ENCODE data around the gene SCN1A. TPM values are rescaled to one million over a fixed set of nuclear protein-coding genes. Genes with fewer than 3 reads are reported as not detected.

The SCN1A gene
- total and polyA plus RNA-seq, 10 of the 15 experiments (the other 5 are each of a cell fraction or from before 2014, with no cell fraction given) = not detected

GRCh38 chr2:166157578-166157977 is 29.8 kb upstream of the SCN1A start:
- no peak overlapping the region for H3K9ac ChIP-seq (ENCODE audit: control insufficient read depth, insufficient read depth, low read length)
- H3K27ac ChIP-seq (ENCODE audit: control insufficient read depth, insufficient read depth) = no peak overlapping the region
- BruUV-seq (replicated peaks) = no TSS peak
- ChIA-PET CTCF (no interaction called here), POLR2A (interaction anchor here (0.6 kb wide), 1 partner anchor 1191 kb away, joined by 4 read pairs; no protein-coding TSS in a partner anchor), SMC1A (ENCODE audit: uncharacterized antibody, unreplicated experiment) (no interaction called here), RAD21 (ENCODE audit: unreplicated experiment) (no interaction called here)
- no peak for DNase-seq (ENCODE audit: low read depth, low spot score)
- 0% methylated on average over 2 of the region's 2 CpGs for WGBS (ENCODE audit: insufficient coverage, insufficient replicate concordance, low lambda C conversion rate, missing lambda C conversion rate)
- intact Hi-C loops (cut with micrococcal nuclease; ENCODE audit: unreplicated experiment) (no loop called here), in situ Hi-C loops (cut with MboI) (no loop called here)
- no peaks in the 10 kb centered on the region for H3K4me1 ChIP-seq (ENCODE audit: control insufficient read depth, insufficient read depth, low read length)
- no peaks in the 10 kb centered on the region for H3K9me3 ChIP-seq (replicated peaks; ENCODE audit: control insufficient read depth, insufficient read depth, low read length)
- H3K27me3 ChIP-seq (replicated peaks in 1 of 2; ENCODE audit: control insufficient read depth in 2 of 2, insufficient read depth in 2 of 2, low read length in 1 of 2) = no peaks in the 10 kb centered on the region
- TF ChIP-seq ZBTB40 (IDR thresholded peaks at IDR 0.05; ENCODE audit: borderline replicate concordance) (no peak), MEF2B (IDR thresholded peaks at IDR 0.05; ENCODE audit: partially characterized antibody, poor library complexity, severe bottlenecking) (no peak), ZBTB33 (IDR thresholded peaks at IDR 0.05) (no peak)
- no peak overlapping the region for H2AFZ ChIP-seq (ENCODE audit: control insufficient read depth, low read depth, low read length)
- ATAC-seq = no peak
- H3K4me3 ChIP-seq = no peak overlapping the region
- H3K4me2 ChIP-seq (ENCODE audit: control insufficient read depth, insufficient read depth) = no peak overlapping the region
- FAIRE-seq = no peak
- no peaks in the 10 kb centered on the region for H3K36me3 ChIP-seq (ENCODE audit: control insufficient read depth in 2 of 2, insufficient read depth in 2 of 2, low read length in 1 of 2)
- H3K79me2 ChIP-seq (ENCODE audit: control insufficient read depth, insufficient read depth, low read length) = no peaks in the 10 kb centered on the region
- no peaks in the 10 kb centered on the region for H4K20me1 ChIP-seq (ENCODE audit: control insufficient read depth, insufficient read depth)

Measured in GM12878 (cell line).